GM21367 (cell line): ENCODE results near the gene TMEM201.
"Not testable (repeated sequence)": the region's sequence is repeated elsewhere in the genome, so short reads cannot be mapped to it uniquely, and the experiment has no call there.

Source experiments
- ATAC-seq: cut with Tn5 transposase; IDR thresholded peaks from one replicate; pipeline ENCODE4 v1.9.1; 2021; ENCODE audit not compliant: unreplicated experiment

Gene TMEM201

DNA sequence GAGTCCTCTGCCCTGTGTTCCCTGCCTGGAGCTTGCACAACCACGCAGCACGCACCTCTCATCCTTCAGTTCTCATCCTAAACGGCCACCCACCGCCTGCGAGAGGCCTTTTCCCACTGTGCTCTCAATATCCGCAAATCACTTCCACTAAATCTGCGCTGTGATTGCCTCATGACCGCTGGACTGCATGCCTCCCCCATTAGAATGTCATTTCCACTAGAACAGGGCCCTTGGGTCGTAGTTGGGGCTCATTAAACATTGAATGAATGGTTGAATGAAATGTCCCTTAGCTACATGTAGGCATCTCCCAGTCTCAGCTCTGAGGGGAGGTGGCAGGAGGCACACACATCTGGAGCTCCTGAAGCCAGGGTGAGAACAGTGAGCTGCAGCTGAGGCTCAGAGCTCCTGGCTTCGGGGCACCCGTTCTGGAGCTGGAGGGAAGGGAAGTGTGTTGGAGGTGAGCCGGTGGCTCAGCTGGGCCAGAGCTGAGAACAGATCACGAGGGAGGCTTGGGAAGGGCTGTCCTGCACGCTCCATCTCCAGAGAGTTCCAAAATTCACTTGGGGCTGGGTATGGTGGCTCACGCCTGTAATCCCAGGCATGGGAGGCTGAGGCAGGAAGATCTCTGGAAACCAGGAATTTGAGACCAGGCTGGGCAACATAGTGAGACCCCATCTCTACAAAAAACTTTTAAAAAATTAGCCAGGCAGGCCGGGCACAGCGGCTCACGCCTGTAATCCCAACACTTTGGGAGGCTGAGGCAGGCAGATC lies 30.4 kb downstream of the TMEM201 start:
- no peak for ATAC-seq

DNA sequence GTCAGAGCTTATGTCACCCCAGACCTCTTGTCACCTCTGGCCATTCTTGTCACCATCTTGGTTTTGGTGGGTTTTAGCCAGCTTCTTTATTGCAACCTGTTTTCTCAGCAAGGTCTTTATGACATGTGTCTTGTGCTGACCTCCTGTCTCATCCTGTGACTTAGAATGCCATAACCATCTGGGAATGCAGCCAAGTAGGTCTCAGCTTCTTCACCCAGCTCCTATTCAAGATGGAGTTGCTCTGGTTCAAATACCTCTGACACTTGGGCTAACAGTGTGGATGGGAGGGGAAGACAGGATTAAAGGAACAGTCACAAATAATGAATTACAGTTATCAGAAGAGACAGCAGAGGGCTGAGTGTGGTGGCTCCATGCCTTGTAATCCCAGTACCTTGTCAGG lies 32.3 kb downstream of the TMEM201 start:
- no peak for ATAC-seq

DNA sequence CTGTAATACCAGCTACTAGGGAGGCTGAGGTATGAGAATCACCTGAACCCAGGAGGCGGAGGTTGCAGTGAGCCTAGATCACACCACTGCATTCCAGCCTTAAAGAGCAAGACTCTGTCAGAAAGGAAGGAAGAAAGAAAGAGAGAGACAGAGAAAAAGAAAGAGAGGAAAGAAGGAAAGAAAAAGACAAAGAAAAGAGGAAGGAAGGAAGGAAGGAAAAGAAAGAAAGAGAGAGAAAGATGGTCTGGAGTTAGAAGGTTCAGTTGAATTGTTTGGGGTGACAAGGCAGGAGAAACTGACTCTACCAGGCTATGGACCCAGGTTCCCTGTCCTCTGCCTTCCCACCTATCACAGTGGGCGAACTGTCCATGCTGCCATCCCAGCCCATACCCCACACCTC lies 35.4 kb downstream of the TMEM201 start:
- ATAC-seq, result no peak

DNA sequence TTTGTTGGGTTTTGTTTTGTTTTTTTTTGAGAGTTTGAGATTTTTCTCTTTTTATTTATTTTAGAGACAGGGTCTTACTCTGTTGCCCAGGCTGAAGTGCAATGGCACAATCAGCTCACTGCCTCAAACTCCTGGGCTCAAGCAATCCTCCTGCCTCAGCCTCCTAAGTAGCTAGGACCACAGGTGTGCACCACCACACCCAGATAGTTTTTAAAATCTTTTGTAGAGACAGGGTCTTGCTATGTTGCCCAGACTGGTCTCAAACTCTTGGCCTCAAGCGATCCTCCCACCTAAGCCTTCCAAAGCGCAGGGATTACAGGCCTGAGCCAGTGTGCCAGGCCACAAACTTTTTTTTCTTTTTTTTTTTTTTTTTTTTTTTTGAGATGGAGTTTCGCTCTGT lies 36.3 kb downstream of the TMEM201 start:
- not testable (repeated sequence) for ATAC-seq

GRCh38 chr1:9626201-9626608 lies 37.5 kb downstream of the TMEM201 start:
- ATAC-seq, result peak; percentile 39

- no peak for ATAC-seq
Measured at GRCh38 chr1:9628541-9629444, 40.1 kb downstream of the TMEM201 start.

DNA sequence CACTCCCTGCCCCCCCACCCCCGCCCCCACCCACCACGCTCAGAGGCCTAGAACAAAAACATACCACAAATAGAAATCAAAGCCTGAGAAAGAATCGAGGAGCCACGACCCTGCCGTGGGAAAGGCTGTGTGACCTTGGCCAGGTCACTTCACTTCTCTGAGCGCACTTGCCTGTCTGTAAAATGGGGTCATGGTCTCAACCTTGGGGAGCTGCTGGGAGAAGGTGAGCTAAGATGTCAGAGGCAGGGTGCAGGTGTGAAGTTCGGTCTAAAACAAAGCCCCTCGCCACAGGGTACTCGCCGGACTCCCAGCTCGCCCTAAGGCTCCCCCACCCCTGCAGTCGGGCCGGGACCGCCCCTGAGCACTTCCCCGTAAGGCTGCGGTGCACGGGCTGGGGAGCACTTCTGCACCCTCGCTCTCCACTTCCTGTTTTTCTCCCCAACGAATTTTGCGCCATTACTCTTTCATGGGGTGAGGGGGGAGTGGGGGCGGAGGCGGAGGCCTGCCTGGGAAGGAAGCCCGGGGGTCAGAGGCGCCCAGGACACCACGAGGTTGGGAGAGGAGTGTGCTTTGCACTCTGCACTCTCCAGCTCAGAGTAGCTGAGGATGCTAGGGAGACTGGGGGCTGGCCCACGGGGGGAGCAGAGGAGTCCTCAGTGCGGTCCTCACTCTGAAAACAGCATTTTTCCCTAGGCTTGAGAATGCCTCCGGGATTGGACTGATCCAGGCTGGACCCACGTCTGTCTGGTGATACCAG lies 40.9 kb downstream of the TMEM201 start:
- no peak for ATAC-seq

DNA sequence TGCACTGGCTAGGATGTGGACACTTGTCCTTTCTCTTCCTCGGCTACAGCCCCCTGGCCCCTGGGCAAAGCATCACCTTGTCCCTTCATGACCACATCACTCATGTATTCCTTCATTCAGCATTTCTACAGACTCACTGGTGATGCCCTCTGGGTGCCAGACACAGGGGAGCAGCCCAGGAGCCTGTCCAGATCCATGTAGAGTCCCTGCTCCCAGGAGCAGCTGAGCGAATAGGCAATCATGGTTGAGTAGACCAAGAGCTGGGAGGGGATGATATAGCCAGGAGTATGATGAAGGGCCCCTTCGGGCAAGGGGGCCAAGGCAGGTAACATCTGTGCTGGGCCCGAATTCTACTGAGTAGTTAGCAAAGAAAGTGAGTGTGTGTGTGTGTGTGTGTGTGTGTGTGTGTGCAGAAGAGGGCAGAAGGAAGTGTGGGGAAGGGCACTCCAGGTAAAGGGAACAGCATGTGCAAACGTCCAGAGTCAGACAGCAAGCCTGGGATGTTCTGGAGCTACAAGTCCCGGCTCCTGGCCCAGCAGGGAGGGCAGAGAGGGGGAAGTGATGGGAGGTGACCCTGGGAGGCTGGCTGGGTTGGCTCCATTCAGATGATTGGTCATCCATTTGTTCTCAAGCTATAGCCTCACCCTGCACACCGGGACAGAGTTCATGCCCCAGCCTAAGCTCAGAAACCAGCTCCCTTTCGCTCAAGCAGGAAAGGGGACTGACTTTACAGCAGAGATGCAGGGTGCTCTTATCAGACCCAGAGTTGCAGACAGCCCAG lies 41.8 kb downstream of the TMEM201 start:
- no peak for ATAC-seq

DNA sequence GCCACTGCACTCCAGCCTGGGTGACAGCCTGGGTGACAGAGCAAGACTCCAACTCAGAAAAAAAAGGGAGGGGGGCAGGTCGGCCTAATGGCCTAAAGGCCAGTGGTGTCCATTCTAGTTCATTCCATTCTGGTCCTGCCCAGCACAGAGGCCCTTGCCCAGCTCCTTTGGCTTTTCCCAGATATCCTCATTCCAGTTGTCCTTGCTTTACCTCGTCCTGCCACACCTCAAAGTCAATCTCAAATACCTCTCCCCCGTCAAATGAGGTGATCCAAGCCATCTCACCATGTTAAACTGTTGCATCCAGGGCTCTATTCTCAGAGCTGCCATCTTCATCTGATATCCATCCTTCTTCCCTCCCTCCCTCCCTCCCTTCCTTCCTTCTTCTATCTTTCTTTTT lies 42.9 kb downstream of the TMEM201 start:
- ATAC-seq, result no peak

GRCh38 chr1:9633493-9633892 lies 44.8 kb downstream of the TMEM201 start:
- ATAC-seq, result no peak

- no peak for ATAC-seq
Measured at GRCh38 chr1:9634582-9634981, 45.9 kb downstream of the TMEM201 start.

- ATAC-seq, result no peak
Measured at GRCh38 chr1:9639227-9639626, 50.5 kb downstream of the TMEM201 start.

DNA sequence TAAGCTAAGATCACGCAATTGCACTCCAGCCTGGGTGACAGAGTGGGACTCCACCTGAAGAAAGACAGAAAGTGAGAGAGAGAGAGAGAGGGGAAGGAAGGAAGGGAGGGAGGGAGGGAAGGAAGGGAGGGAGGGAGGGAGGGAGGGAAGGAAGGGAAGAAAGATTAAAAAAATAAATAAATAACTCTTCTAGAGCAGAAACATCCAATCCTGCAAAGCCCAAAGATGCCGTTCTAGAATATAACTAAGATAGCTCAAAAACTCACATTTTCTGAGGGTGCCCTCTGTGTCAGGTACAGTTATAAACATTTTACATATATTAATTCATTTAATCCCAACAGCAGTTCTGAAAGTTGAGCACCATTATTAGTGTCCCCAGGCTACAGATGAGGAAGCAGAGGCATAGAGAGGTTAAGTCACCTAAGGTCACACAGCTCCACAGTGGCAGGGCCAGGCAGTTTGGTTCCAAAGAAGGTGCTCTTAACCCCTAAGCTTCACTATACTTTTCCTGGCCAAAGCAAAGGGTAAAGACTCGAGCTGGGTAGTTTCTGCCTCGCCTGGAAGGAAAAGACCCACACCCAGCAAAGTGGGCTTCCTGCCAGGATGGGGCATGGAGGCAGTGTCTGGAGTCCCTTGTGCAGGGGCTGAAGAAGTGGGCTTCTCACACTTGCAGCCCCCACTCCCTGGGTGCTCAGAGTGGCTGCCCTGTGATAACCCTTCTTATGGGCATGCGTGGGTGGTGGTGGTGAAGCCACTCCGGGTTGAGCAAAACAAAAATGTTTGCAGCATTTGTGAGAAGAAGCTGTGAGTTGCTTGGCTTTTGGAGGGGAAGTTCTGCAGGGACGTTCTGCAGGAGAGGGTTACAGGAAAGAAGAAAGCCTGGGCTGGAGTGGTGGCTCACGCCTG lies 54.9 kb downstream of the TMEM201 start:
- ATAC-seq, result no peak

GRCh38 chr1:9646037-9646436 lies 57.3 kb downstream of the TMEM201 start:
- ATAC-seq, result no peak

DNA sequence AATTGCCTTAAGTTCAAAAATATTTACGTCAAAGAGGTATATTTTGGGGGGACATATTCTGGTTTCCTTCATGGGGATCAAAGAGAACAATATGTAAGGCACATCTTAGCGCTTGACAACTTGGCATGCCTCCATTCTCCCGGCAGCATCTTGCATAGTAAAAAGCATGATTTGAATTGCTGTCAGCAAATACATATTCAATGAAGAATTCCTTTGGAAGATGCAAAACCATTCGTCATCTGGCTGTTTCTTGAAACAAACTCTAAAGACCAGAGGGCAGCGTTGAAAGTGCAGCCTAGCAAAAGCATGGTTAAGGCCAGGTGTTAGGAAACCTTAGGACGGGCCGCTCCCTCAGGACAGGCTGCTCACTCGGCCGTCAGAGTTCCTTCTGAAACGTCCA lies 59.5 kb downstream of the TMEM201 start:
- no peak for ATAC-seq

DNA sequence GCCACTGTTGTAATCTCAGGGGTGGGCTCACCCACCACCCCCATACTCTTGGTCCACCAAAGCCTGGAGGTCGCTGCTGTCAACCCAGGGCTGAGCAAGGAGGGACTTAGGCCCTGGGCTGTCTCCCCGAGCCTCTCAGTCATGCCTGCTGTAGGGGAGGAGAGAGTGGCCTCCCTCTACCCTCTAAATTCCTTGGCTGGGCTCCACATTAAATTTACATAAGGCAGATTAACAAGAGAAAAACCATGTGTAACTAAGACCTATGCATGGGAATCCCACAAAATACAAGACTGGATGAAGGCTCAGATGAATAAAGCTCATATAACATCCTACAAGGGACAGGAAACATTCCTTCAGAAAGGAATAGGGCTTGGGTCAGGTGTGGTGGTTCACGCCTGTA lies 61.1 kb downstream of the TMEM201 start:
- no peak for ATAC-seq

GRCh38 chr1:9651220-9651564 lies 62.5 kb downstream of the TMEM201 start:
- no peak for ATAC-seq

DNA sequence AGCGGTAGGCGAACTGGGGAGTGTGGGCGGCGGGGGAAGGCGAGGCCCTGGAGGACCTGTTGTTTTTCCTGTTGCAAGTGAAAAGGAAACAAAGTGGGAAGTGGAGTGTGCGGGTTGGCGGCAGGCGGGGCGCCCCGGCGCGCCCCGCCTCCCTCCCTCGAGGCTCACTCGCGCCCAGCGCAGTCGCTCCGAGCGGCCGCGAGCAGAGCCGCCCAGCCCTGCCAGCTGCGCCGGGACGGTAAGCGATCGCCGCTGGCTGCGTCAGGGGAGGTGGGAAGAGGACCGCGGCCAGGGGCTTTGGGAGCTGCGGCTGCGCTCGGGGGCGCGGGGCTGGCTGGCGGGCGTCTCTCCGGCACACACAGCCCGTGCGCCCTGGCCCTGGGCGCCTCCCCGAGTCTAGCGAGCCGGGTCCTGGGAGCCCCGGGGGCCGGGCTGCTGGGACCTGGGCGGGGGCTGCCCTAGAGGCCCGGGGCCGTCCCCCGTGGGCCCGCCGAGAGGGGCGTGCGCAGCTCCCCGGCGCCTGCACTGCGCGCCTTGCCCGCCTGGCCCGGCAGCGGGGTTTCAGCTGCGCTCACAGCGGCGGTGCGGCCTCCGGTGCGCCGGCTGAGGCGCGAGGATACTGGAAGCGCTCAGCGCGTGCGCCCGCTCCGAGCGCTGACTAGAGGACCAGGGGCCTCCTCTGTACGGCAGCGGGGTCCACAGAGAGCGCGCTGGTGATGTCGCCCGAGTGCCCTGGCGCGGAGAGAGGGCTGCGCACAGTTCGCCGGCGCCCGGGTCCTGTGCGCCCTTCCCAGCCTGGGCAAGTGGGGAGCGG lies 63.1 kb downstream of the TMEM201 start, which contains the start of gene PIK3CD:
TSS of gene PIK3CD (plus strand) at position 167 of the 814 bp plus-strand sequence. CDS start 58,725 bp downstream, outside the sequence.
- no peak for ATAC-seq
